ENCODE results near the gene OCA2.

Gene OCA2

GRCh38 chr15:27742751-27743477, 356.2 kb downstream of the OCA2 start:
- TF ChIP-seq FOXP2 (optimal IDR thresholded peaks at IDR 0.05; ENCODE audit: borderline replicate concordance, extremely low read depth, extremely low read length, insufficient read depth) (no peak), POLR2AphosphoS5 (IDR thresholded peaks at IDR 0.05; ENCODE audit: low read depth, low read length) (no peak), REST (IDR thresholded peaks at IDR 0.05; ENCODE audit: insufficient read depth in 1 of 2, low read depth in 2 of 2, low read length in 2 of 2) (no peak), SIN3A (IDR thresholded peaks at IDR 0.05; ENCODE audit: borderline replicate concordance, insufficient read depth, low read length) (no peak), TAF1 (IDR thresholded peaks at IDR 0.05; ENCODE audit: borderline replicate concordance, insufficient read depth, low read length) (no peak)

- TF ChIP-seq POLR2AphosphoS5 (IDR thresholded peaks at IDR 0.05; ENCODE audit: low read depth, low read length) (no peak), FOXP2 (optimal IDR thresholded peaks at IDR 0.05; ENCODE audit: borderline replicate concordance, extremely low read depth, extremely low read length, insufficient read depth) (no peak), TAF1 (IDR thresholded peaks at IDR 0.05; ENCODE audit: borderline replicate concordance, insufficient read depth, low read length) (no peak), REST (IDR thresholded peaks at IDR 0.05; ENCODE audit: insufficient read depth in 1 of 2, low read depth in 2 of 2, low read length in 2 of 2) (no peak), SIN3A (IDR thresholded peaks at IDR 0.05; ENCODE audit: borderline replicate concordance, insufficient read depth, low read length) (no peak)
Measured at GRCh38 chr15:27741226-27741860, 357.8 kb downstream of the OCA2 start.

GRCh38 chr15:27734785-27735495, 364.2 kb downstream of the OCA2 start:
- TF ChIP-seq TAF1 (IDR thresholded peaks at IDR 0.05; ENCODE audit: borderline replicate concordance, insufficient read depth, low read length) (no peak), REST (IDR thresholded peaks at IDR 0.05; ENCODE audit: insufficient read depth in 1 of 2, low read depth in 2 of 2, low read length in 2 of 2) (no peak), POLR2AphosphoS5 (IDR thresholded peaks at IDR 0.05; ENCODE audit: low read depth, low read length) (no peak), SIN3A (IDR thresholded peaks at IDR 0.05; ENCODE audit: borderline replicate concordance, insufficient read depth, low read length) (no peak), FOXP2 (optimal IDR thresholded peaks at IDR 0.05; ENCODE audit: borderline replicate concordance, extremely low read depth, extremely low read length, insufficient read depth) (no peak)

- TF ChIP-seq FOXP2 (optimal IDR thresholded peaks at IDR 0.05; ENCODE audit: borderline replicate concordance, extremely low read depth, extremely low read length, insufficient read depth) = no peak
- TF ChIP-seq SIN3A (IDR thresholded peaks at IDR 0.05; ENCODE audit: borderline replicate concordance, insufficient read depth, low read length) = no peak
- TF ChIP-seq REST (IDR thresholded peaks at IDR 0.05; ENCODE audit: insufficient read depth in 1 of 2, low read depth in 2 of 2, low read length in 2 of 2) = no peak
- no peak for TF ChIP-seq POLR2AphosphoS5 (IDR thresholded peaks at IDR 0.05; ENCODE audit: low read depth, low read length)
- TF ChIP-seq TAF1 (IDR thresholded peaks at IDR 0.05; ENCODE audit: borderline replicate concordance, insufficient read depth, low read length) = no peak
Measured at GRCh38 chr15:27731776-27732175, 367.3 kb downstream of the OCA2 start.

Data from PFSK-1 (cell line).